Activated T-helper 17 cell treated with anti-CD3 and anti-CD28 coated beads, Interleukin-2, amount 50 U/mL, for 72 hours (primary cell): ENCODE measurements around the gene CDH5. TPM values are rescaled to one million over a fixed set of nuclear protein-coding genes. Genes with fewer than 3 reads are reported as not detected.

Experiments used
- ATAC-seq: fragments of 150-1000 bp; cut with Tn5 transposase; replicated peaks from 2 replicates; pipeline ENCODE4 v1.10.0; 2021; ENCODE audit warnings: mild to moderate bottlenecking, moderate library complexity
- H3K27ac Mint-ChIP-seq: one replicate; pipeline ENCODE4 v1.8.0; 2022; ENCODE audit warnings: mixed read lengths
- H3K27me3 Mint-ChIP-seq: one replicate; pipeline ENCODE4 v1.8.0; 2022; ENCODE audit warnings: mixed read lengths
- H3K36me3 Mint-ChIP-seq: one replicate; pipeline ENCODE4 v1.8.0; 2022; ENCODE audit warnings: low read depth, mild to moderate bottlenecking, mixed read lengths
- H3K4me1 Mint-ChIP-seq: one replicate; pipeline ENCODE4 v1.8.0; 2022; ENCODE audit warnings: mixed read lengths
- H3K4me3 Mint-ChIP-seq: one replicate; pipeline ENCODE4 v1.8.0; 2022; ENCODE audit warnings: mild to moderate bottlenecking, mixed read lengths
- H3K9me3 Mint-ChIP-seq: one replicate; pipeline ENCODE4 v1.8.0; 2022; ENCODE audit warnings: mixed read lengths
- total RNA-seq, 2 donors: library from RNA; stranded (reverse); gene quantifications; one replicate each; pipeline ENCODE4 v1.2.3, GENCODE V29; 2022

CDH5 gene
- total RNA-seq, 2 donors from 2014 or later: not detected

DNA sequence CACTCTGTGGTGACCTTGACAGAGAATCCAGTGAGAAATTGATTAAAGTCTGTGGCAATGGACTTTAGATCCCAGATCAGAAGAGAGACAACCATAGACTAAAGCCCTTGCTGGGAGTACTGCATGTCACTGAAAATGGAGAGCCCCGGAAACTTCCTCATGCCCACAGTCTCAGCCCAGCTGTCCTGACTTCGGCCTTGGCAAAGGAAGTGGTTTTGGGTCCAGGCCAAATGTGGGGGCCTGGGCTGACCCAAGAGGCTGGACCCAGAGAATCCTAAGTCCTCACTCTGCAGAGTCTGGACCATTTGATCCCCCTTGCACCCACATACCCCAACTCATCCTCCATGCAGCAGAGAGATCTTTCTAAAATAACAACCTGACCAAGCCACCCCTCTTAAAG lies 55.9 kb downstream of the CDH5 start:
- H3K4me1 Mint-ChIP-seq: peaks cover 5% of the 10 kb centered on the region
- H3K27ac Mint-ChIP-seq: no peak overlapping the region
- ATAC-seq: no peak
- H3K4me3 Mint-ChIP-seq: no peak overlapping the region
- H3K9me3 Mint-ChIP-seq: no peaks in the 10 kb centered on the region
- H3K36me3 Mint-ChIP-seq: no peaks in the 10 kb centered on the region
- H3K27me3 Mint-ChIP-seq: peaks cover 36% of the 10 kb centered on the region

DNA sequence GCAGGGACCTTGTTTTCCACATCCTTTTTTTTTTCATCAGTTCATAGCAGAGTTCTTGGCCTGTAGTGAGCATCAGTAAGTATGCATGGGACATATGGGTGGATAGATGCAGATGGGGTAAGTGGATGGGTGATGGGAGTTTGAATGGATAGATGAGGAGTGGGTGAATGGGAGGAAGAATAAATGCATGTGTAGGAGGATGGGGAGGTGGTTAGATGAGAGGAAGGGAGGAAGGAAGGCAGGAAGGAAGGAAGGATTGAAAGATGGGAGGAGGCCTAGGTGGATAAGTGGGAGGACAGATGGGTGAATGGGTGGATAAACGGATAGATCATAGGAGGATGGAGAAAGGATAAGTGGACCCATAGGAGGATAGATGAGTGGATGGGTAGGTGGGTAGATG lies 56.7 kb downstream of the CDH5 start:
- Mint-ChIP-seq H3K4me3 (no peak overlapping the region), H3K36me3 (no peaks in the 10 kb centered on the region), H3K9me3 (no peaks in the 10 kb centered on the region), H3K4me1 (peaks cover 2% of the 10 kb centered on the region), H3K27ac (no peak overlapping the region), H3K27me3 (peaks cover 36% of the 10 kb centered on the region)
- no peak for ATAC-seq

DNA sequence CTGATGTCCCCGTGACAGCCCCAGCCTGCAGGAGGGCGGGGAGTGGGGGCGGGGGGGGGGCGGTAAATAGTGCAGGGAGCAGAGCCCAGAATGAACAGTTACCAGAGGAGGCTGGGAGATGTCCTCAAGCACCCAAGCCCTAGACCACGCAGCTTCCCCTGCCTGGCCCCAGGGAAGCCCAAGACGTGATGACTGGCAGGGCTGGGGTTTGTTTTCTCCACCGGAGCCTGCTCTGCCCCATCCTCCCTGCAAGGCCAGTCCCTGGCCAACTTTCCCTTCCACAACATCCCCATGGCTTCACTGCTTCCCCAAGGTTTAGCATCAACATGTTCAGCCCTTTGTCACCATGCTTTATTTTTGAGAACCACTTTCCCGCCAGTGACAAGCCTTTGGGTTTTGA lies 59.2 kb downstream of the CDH5 start:
- Mint-ChIP-seq H3K4me3 (no peak overlapping the region), H3K9me3 (no peaks in the 10 kb centered on the region), H3K36me3 (no peaks in the 10 kb centered on the region), H3K27ac (no peak overlapping the region), H3K27me3 (peaks cover 57% of the 10 kb centered on the region), H3K4me1 (no peaks in the 10 kb centered on the region)
- ATAC-seq: no peak

GRCh38 chr16:66426112-66427035 lies 59.9 kb downstream of the CDH5 start:
- H3K4me3 Mint-ChIP-seq: no peak overlapping the region
- no peaks in the 10 kb centered on the region for H3K4me1 Mint-ChIP-seq
- H3K27me3 Mint-ChIP-seq: peaks cover 58% of the 10 kb centered on the region
- H3K27ac Mint-ChIP-seq: no peak overlapping the region
- peak; percentile 9 for ATAC-seq
- no peaks in the 10 kb centered on the region for H3K9me3 Mint-ChIP-seq
- H3K36me3 Mint-ChIP-seq: no peaks in the 10 kb centered on the region

DNA sequence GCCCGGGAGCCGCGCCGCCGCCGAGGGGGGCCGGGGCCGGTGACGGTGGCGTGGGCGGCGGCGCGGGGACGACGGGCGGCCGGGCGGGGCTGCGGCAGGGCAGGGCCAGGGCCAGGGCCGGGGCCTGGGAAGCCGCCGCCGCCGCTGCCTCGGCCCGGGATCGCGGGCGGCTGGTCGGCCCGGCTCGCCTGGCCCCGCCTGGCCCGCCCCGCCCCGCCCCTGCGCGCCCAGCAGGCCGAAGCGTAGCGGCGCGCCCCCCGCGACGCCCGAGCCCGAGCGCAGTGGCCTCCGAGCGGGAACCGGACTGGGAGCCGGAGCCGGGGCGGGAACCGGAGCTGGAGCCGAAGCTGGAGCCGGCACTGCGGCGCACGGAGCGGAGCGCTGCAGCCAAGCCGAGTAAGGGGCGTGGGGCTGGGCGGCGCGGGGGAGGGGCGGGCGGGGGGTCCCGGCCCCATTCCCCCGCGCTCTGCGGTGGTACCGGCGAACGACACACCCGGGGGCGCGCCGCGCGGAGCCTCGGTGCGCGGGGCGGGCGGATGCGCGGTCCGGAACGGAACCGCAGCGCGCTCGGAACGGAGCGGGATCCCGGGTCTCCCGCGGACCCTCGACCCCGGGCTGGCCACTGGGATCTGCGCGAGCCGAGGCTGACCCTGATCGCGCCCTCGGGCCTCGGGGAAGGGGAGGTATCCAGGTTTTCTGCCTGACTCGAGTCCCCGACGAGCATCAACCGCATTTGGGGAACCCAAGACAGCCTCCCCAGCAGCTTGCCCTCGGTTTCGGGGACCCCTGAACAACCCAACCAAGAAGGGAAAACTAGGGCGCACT lies 60.8 kb downstream of the CDH5 start, which contains the start of gene BEAN1:
TSS of gene BEAN1 (plus strand) at position 260 of the 825 bp plus-strand sequence. CDS start 10,382 bp downstream, outside the sequence.
- Mint-ChIP-seq H3K4me1 (no peaks in the 10 kb centered on the region), H3K27ac (no peak within 1 kb of the TSS), H3K36me3 (no peaks in the 10 kb centered on the region), H3K9me3 (no peaks in the 10 kb centered on the region), H3K4me3 (peak within 1 kb of the TSS; percentile 31), H3K27me3 (peaks cover 62% of the 10 kb centered on the region)
- peak; percentile 34 for ATAC-seq

DNA sequence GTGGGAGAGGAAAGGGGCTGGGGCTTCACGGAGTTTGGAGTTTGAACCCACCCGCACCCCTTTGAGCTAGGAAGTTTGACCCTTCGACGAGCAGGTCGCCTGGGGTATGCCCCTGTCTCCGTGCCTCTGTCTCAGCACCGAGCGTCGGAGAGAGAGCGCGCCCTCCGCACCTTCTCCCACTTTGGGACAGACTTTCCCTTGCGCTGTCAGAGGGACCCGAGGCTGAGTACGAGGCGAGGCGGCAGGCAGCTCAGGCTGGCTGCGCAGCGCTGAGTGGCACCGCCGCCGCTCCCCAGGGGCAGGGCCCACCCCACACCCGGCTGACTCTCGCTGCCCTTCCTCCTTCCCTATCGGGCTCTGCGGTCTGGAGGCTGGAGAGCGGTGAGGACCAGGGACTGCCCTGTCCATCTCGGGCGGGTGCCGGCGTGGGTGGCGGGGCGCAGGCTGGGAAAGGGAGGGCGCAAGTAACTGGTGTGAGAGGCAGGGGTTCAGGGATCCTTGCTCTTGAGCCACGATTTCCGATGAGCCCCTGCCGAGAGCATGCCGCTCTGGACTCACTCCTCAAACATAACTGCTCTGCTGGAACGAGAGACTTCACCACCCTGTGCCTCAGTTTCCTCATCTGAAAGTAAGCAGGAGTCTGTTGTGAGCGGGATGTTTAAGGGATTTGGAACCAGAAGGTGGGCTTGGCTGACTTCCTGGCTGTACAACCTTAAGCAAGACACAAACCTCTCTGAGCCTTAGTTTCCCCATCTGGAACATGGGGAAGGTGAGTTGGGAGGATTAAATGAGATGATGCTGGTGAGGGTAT lies 61.6 kb downstream of the CDH5 start:
- Mint-ChIP-seq H3K4me1 (no peaks in the 10 kb centered on the region), H3K27me3 (peaks cover 61% of the 10 kb centered on the region), H3K36me3 (no peaks in the 10 kb centered on the region), H3K9me3 (no peaks in the 10 kb centered on the region), H3K27ac (no peak overlapping the region), H3K4me3 (peak overlapping the region; percentile 31)
- no peak for ATAC-seq

DNA sequence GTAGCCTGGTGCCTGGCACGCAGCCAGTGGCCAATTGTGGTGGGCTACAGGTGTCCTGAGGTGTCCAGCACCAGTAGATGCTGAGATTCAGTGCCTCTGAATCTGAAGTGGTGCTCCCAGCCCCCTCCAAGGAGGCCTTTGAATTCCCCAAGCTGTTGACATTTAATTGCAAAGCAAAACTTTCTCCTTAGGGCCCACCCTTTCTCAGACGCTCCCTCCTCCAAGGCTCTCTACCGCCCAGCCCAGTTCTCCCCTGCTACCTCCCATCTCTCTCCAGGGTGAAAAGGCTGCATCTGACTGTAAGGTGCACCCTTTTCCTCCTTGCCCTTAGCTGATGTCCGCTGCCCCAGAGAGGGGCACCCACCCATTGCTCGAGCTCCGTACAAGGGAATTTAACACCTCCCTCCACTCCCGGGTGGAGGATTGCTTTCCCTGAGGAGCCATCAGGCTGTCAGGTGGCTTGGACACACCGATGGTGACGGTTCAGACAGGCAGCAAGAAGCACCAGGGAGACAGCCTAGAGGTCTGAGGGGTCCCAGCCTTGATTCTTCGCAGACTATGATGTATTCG lies 62.3 kb downstream of the CDH5 start:
- no peak for ATAC-seq
- H3K27me3 Mint-ChIP-seq: peaks cover 57% of the 10 kb centered on the region

GRCh38 chr16:66429290-66429962 lies 62.9 kb downstream of the CDH5 start:
- Mint-ChIP-seq H3K4me1 (no peaks in the 10 kb centered on the region), H3K4me3 (no peak overlapping the region), H3K27ac (no peak overlapping the region), H3K9me3 (no peaks in the 10 kb centered on the region), H3K36me3 (no peaks in the 10 kb centered on the region), H3K27me3 (peaks cover 51% of the 10 kb centered on the region)
- ATAC-seq: no peak

More for the DNA sequence above, 62.3 kb downstream of the CDH5 start:
- H3K4me3 Mint-ChIP-seq: peak overlapping the region; percentile 31
- no peaks in the 10 kb centered on the region for H3K4me1 Mint-ChIP-seq
- H3K9me3 Mint-ChIP-seq: no peaks in the 10 kb centered on the region
- no peaks in the 10 kb centered on the region for H3K36me3 Mint-ChIP-seq
- no peak overlapping the region for H3K27ac Mint-ChIP-seq

DNA sequence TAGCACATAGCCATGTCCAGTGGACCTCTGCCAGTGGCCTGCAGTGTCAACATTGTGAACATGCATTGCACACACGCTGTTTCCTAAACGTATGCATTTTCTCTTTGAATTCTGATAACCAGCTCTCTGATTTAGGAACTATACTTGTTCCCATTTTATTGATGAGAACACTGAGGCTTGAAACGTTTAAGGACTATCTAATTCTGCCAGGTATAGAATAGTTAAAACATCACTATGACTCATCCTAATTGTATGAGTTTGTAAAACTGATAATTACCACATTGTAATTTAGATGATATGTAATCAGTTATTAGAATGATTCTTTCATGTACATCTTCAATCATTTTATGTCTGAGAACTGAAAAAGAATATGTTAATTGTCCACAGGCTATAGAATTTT lies 63.7 kb downstream of the CDH5 start:
- Mint-ChIP-seq H3K4me1 (no peaks in the 10 kb centered on the region), H3K9me3 (no peaks in the 10 kb centered on the region), H3K4me3 (no peak overlapping the region), H3K36me3 (no peaks in the 10 kb centered on the region), H3K27me3 (peaks cover 45% of the 10 kb centered on the region), H3K27ac (no peak overlapping the region)
- ATAC-seq: no peak

GRCh38 chr16:66431760-66432159 lies 65.3 kb downstream of the CDH5 start:
- Mint-ChIP-seq H3K27ac (no peak overlapping the region), H3K4me1 (no peaks in the 10 kb centered on the region), H3K36me3 (no peaks in the 10 kb centered on the region), H3K27me3 (peaks cover 33% of the 10 kb centered on the region), H3K4me3 (no peak overlapping the region), H3K9me3 (no peaks in the 10 kb centered on the region)
- no peak for ATAC-seq

DNA sequence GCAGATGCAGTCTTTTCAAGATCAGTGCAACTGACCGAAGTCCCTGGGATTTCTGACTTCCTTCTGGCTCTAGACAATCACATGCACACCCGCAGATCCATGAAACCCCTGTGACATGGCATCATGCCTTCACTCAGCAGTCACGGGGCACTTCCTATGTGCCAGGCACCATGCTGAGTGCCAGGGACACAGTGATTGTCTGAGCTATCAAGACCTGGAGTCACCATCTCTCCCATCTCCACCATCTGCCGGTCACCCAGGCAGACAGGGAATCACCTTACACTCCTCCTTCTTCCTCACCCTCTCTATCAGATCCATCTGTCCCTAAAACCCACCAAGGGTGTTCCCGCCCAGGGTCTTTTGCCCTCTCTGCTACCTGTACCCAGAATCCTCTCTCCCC lies 65.9 kb downstream of the CDH5 start:
- Mint-ChIP-seq H3K36me3 (no peaks in the 10 kb centered on the region), H3K27me3 (peaks cover 33% of the 10 kb centered on the region), H3K9me3 (no peaks in the 10 kb centered on the region), H3K27ac (no peak overlapping the region), H3K4me3 (no peak overlapping the region), H3K4me1 (no peaks in the 10 kb centered on the region)
- no peak for ATAC-seq

GRCh38 chr16:66434619-66435430 lies 68.3 kb downstream of the CDH5 start:
- Mint-ChIP-seq H3K36me3 (no peaks in the 10 kb centered on the region), H3K27me3 (peaks cover 21% of the 10 kb centered on the region), H3K4me1 (no peaks in the 10 kb centered on the region), H3K27ac (no peak overlapping the region), H3K4me3 (no peak overlapping the region), H3K9me3 (no peaks in the 10 kb centered on the region)
- ATAC-seq: no peak

GRCh38 chr16:66435896-66436295 lies 69.4 kb downstream of the CDH5 start:
- H3K4me1 Mint-ChIP-seq: no peaks in the 10 kb centered on the region
- no peak overlapping the region for H3K4me3 Mint-ChIP-seq
- peaks cover 22% of the 10 kb centered on the region for H3K27me3 Mint-ChIP-seq
- no peaks in the 10 kb centered on the region for H3K9me3 Mint-ChIP-seq
- no peak overlapping the region for H3K27ac Mint-ChIP-seq
- H3K36me3 Mint-ChIP-seq: no peaks in the 10 kb centered on the region
- no peak for ATAC-seq
